ENCODE measurements around the gene NDUFA13.

GRCh38 chr19:19532806-19533701 is 17.0 kb downstream of the NDUFA13 start:
- TF ChIP-seq CTCF (IDR thresholded peaks at IDR 0.05; ENCODE audit: poor library complexity): no peak
- TF ChIP-seq EZH2phosphoT487 (IDR thresholded peaks at IDR 0.05; ENCODE audit: low read depth, severe bottlenecking, unreplicated experiment): no peak

All from hepatocyte (in vitro differentiated cells).